ENCODE data around the gene OTOGL.

The OTOGL gene

DNA sequence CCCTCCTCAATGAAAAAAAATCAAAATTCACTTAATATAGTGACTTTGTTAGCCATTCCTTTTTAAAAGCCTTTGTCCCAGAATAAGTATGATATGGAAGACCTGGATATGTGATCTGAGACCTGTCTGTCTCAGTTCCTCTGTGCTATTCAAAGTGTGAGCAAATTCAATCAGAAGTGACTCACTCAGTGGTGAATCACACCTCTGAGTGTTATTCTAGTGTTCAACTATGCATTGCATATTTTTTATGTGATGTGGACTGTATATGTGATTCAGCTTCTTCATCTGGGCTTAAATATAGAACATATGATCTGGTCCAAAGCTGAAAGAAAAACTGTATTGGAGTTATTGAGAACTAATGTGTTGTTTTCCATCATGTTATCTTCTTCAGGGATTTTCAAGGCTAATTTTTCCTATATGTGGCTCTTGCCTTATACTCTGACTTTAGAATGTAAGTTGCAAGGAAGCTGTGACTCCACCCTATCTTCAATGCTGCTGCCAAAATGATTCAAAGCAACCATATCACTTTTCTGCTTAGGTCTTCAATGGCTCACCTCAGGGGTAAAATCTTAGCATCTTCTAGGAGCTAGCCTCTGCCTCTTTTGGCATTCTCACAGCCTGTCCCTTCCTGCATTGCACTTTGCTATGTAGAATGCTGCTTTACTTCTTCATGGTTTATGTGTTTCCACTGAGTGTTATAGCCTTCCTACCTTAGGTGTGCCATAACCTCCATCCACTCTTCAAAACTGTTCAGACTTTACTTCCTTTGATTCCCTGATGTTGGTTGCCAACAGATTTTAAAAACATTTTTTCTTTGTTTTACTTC is 169.8 kb downstream of the OTOGL start:
- no peaks in the 10 kb centered on the region for H3K4me1 ChIP-seq
- H3K27me3 ChIP-seq, result peaks cover 6% of the 10 kb centered on the region; the same call in 1 of the 2 replicates
- H3K9me3 ChIP-seq, result no peaks in the 10 kb centered on the region
- H3K36me3 ChIP-seq, result no peaks in the 10 kb centered on the region
- H3K4me3 ChIP-seq (ENCODE audit: low read depth, low read length), result no peak overlapping the region
- TF ChIP-seq, protein P1, sequence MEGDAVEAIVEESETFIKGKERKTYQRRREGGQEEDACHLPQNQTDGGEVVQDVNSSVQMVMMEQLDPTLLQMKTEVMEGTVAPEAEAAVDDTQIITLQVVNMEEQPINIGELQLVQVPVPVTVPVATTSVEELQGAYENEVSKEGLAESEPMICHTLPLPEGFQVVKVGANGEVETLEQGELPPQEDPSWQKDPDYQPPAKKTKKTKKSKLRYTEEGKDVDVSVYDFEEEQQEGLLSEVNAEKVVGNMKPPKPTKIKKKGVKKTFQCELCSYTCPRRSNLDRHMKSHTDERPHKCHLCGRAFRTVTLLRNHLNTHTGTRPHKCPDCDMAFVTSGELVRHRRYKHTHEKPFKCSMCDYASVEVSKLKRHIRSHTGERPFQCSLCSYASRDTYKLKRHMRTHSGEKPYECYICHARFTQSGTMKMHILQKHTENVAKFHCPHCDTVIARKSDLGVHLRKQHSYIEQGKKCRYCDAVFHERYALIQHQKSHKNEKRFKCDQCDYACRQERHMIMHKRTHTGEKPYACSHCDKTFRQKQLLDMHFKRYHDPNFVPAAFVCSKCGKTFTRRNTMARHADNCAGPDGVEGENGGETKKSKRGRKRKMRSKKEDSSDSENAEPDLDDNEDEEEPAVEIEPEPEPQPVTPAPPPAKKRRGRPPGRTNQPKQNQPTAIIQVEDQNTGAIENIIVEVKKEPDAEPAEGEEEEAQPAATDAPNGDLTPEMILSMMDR (IDR thresholded peaks at IDR 0.05; ENCODE audit: low read depth, low read length), result no peak
- no peak for DNase-seq

DNA sequence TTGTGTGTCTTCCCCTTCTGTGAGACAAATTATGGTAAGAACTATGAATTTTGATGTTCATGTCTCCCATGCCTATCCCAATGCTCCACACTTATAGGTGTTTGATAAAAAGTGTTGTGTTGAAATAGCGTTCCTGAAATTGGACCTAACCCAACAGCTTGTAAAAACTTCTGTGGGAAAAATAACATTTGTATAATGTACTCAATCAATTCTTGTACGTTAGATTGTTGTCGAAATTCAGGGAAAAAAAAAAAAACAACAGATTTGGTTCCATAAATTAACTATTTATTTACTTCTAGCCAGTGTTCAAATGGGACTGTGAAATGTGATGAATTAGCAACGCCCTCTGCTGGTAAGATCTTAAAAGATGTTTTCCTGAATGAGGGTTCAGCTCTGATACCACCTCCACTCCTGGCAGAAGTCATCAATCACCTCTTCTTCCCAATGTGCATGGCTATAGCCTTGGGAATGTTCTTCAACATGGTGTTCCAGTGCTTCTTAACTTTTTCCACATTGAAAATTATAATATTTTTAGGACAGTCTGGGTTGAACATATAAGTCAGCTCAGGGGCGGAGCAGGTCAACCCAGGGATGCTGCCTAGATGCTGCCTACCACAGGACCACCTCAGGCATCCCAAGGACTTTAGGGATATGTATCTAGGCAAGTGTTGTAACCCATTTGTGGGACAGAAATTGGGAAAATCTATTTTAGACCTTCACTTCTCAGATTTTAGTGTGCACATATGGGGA is 170.6 kb downstream of the OTOGL start:
- Histone ChIP-seq H3K4me3 (ENCODE audit: low read depth, low read length) (no peak overlapping the region), H3K4me1 (no peaks in the 10 kb centered on the region), H3K27me3 (peaks cover 6% of the 10 kb centered on the region; the same call in 1 of the 2 replicates), H3K9me3 (no peaks in the 10 kb centered on the region), H3K36me3 (no peaks in the 10 kb centered on the region)
- TF ChIP-seq, protein P1 (IDR thresholded peaks at IDR 0.05; ENCODE audit: low read depth, low read length), result peak; percentile 65
- DNase-seq, result no peak

DNA sequence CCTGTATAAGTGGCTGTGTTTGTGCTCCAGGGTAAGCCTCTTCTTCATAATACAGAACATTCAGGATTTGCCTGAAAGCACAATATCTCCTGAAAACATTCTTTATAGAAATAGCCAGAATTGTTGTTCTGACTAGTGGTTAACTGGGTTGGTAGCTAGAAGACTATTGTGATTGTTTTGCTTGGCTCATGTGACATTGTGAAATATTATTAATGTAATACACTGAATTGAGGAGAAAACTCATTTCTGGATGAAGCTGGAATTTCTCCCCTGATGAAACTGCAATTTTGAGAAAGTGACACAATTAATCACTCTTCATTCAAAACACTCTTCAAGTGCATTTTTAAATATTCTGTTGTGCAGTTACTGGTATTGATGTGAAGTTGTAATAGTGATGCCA is 172.4 kb downstream of the OTOGL start:
- Histone ChIP-seq H3K36me3 (no peaks in the 10 kb centered on the region), H3K27me3 (peaks cover 5% of the 10 kb centered on the region; the same call in 1 of the 2 replicates), H3K4me3 (ENCODE audit: low read depth, low read length) (no peak overlapping the region), H3K4me1 (no peaks in the 10 kb centered on the region), H3K9me3 (no peaks in the 10 kb centered on the region)
- no peak for DNase-seq
- TF ChIP-seq, protein P1 (IDR thresholded peaks at IDR 0.05; ENCODE audit: low read depth, low read length), result no peak

- no peak for DNase-seq
- no peaks in the 10 kb centered on the region for H3K4me1 ChIP-seq
- no peaks in the 10 kb centered on the region for H3K36me3 ChIP-seq
- H3K27me3 ChIP-seq, result peaks cover 5% of the 10 kb centered on the region; the same call in 1 of the 2 replicates
- TF ChIP-seq, protein P1 (IDR thresholded peaks at IDR 0.05; ENCODE audit: low read depth, low read length), result no peak
- H3K4me3 ChIP-seq (ENCODE audit: low read depth, low read length), result no peak overlapping the region
- no peaks in the 10 kb centered on the region for H3K9me3 ChIP-seq
These were observed 173.1 kb downstream of the OTOGL start for GRCh38 chr12:80272387-80272915.

DNA sequence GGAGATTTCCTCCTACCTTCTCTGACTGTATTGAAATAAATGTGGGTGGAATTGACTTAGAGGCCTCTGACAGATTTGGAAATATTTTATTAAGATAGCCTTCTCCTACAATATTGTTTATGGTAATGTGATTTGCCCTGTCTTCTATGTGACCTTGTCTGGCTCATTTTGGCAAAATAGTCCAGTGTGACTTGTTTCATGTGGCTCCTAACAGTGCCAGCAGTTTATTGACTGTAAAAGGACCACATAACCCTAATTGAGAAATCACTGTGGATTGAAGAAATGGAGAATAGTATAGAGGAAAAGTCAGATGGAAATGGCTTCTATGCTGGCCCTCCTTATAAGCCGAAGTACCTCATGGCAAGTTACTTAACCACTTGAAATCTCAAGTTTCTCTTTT is 173.8 kb downstream of the OTOGL start:
- DNase-seq, result no peak

More for the DNA sequence above, 173.8 kb downstream of the OTOGL start:
- Histone ChIP-seq H3K9me3 (no peaks in the 10 kb centered on the region), H3K4me3 (ENCODE audit: low read depth, low read length) (no peak overlapping the region), H3K27me3 (peaks cover 5% of the 10 kb centered on the region; the same call in 1 of the 2 replicates), H3K36me3 (no peaks in the 10 kb centered on the region), H3K4me1 (no peaks in the 10 kb centered on the region)
- TF ChIP-seq, protein P1 (IDR thresholded peaks at IDR 0.05; ENCODE audit: low read depth, low read length), result no peak
